A673 (cell line): ENCODE results near the gene PTK7. TPM values are rescaled to one million over a fixed set of nuclear protein-coding genes. Genes with fewer than 3 reads are reported as not detected.

Source experiments
- BruUV-seq: library from RNA; stranded (reverse); fragments of 400-500 nt; replicated peaks from 2 replicates; lab custom pipeline; 2021; lab: Mats Ljungman, UMichigan
- CTCF ChIA-PET: fragments of 300-600 bp; sonication (Branson Sonifier 250); formaldehyde crosslinking; loops from one replicate; lab custom pipeline; 2022; ENCODE audit warnings: antibody characterized with exemption; lab: Charles Lee
- POLR2A ChIA-PET: fragments of 300-600 bp; sonication (Branson Sonifier 250); formaldehyde crosslinking; loops from one replicate; lab custom pipeline; 2022; ENCODE audit warnings: antibody characterized with exemption; ENCODE audit not compliant: low non-redundant PET; lab: Charles Lee
- DNase-seq: peaks from one replicate; pipeline ENCODE4 v3.0.0-alpha.2; 2015; ENCODE audit warnings: low spot score
- H3K27ac ChIP-seq: fragments of 200-600 bp; sonication (generic); 2 replicates; pipeline ENCODE4 v1.5.1; 2016; ENCODE audit warnings: mixed run types, low read depth, mild to moderate bottlenecking, mixed read lengths, antibody characterized with exemption, low read length; ENCODE audit not compliant: poor library complexity, severe bottlenecking
- H3K27me3 ChIP-seq: fragments of 200-600 bp; sonication (generic); replicated peaks from 2 replicates; pipeline ENCODE4 v1.6.1; 2017; ENCODE audit warnings: mixed run types, low read depth, mild to moderate bottlenecking, mixed read lengths, antibody characterized with exemption, low read length; ENCODE audit not compliant: insufficient read depth, poor library complexity
- H3K36me3 ChIP-seq: fragments of 200-600 bp; sonication (generic); 2 replicates; pipeline ENCODE4 v1.6.1; 2016; ENCODE audit warnings: mixed run types, mild to moderate bottlenecking, mixed read lengths, antibody characterized with exemption, low read length; ENCODE audit not compliant: insufficient read depth, poor library complexity, severe bottlenecking
- H3K4me1 ChIP-seq: fragments of 200-600 bp; sonication (generic); 2 replicates; pipeline ENCODE4 v1.6.1; 2017; ENCODE audit warnings: mixed run types, mild to moderate bottlenecking, mixed read lengths, antibody characterized with exemption, low read length; ENCODE audit not compliant: insufficient read depth, poor library complexity, severe bottlenecking
- H3K4me3 ChIP-seq: fragments of 200-600 bp; sonication (generic); 2 replicates; pipeline ENCODE4 v1.5.1; 2016; ENCODE audit warnings: low read depth, mixed run types, mild to moderate bottlenecking, mixed read lengths, low read length; ENCODE audit not compliant: poor library complexity, severe bottlenecking
- H3K9me3 ChIP-seq: fragments of 200-600 bp; sonication (generic); 2 replicates; pipeline ENCODE4 v1.6.1; 2016; ENCODE audit warnings: mixed run types, low read depth, mild to moderate bottlenecking, mixed read lengths, antibody characterized with exemption, low read length; ENCODE audit not compliant: poor library complexity, severe bottlenecking
- EZH2 ChIP-seq: fragments of 200-600 bp; sonication (generic); IDR thresholded peaks from 2 replicates; pipeline ENCODE4 v1.6.1; 2017; ENCODE audit warnings: borderline replicate concordance, low read depth, mild to moderate bottlenecking, mixed read lengths, antibody characterized with exemption, low read length; ENCODE audit not compliant: poor library complexity, severe bottlenecking
- intact Hi-C: fragments of 100-400 bp; cut with micrococcal nuclease; formaldehyde crosslinking; loops from one replicate; pipeline ENCODE4 v1.10.0; 2022; ENCODE audit not compliant: unreplicated experiment
- total RNA-seq: library from RNA; stranded (reverse); gene quantifications from 2 replicates; pipeline ENCODE4 v1.2.3, GENCODE V29; 2021
- TF ChIP-seq, protein P1 (sequence below): fragments of 300-800, 200-600 bp; sonication (generic); conservative IDR thresholded peaks from 2 replicates; pipeline ENCODE4 v1.5.1; 2017; ENCODE audit warnings: low read depth, mild to moderate bottlenecking, antibody characterized with exemption, low read length, moderate library complexity, mixed read lengths

PTK7 gene
- total RNA-seq, 1 experiment from 2014 or later: 84.5 TPM

DNA sequence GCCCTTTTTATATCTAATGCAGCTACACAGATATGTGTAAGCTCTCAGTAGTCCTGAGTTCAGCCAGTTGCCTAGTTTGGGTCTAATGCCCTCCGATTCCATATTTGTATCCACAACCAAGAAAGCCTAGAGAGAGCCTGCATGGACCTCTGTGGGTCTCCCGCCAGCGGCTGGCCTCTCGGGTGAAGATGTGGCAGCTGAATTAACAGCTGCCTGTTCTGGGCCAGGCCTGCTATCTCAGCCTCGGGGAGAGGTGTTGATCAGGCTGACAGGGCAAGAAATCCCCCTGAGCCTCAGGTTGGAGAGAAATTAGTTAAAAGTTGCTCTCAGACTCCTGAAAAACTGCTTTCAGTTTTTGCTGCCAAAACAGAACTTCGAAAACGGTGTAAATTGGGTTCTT lies 19.8 kb downstream of the PTK7 start:
- TF ChIP-seq EZH2: no peak
- TF ChIP-seq, protein P1, sequence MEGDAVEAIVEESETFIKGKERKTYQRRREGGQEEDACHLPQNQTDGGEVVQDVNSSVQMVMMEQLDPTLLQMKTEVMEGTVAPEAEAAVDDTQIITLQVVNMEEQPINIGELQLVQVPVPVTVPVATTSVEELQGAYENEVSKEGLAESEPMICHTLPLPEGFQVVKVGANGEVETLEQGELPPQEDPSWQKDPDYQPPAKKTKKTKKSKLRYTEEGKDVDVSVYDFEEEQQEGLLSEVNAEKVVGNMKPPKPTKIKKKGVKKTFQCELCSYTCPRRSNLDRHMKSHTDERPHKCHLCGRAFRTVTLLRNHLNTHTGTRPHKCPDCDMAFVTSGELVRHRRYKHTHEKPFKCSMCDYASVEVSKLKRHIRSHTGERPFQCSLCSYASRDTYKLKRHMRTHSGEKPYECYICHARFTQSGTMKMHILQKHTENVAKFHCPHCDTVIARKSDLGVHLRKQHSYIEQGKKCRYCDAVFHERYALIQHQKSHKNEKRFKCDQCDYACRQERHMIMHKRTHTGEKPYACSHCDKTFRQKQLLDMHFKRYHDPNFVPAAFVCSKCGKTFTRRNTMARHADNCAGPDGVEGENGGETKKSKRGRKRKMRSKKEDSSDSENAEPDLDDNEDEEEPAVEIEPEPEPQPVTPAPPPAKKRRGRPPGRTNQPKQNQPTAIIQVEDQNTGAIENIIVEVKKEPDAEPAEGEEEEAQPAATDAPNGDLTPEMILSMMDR: no peak
- ChIA-PET POLR2A (interaction anchor here (0.6 kb wide), 1 partner anchor 119 kb away, joined by 4 read pairs; no protein-coding TSS in a partner anchor), CTCF (no interaction called here)
- Histone ChIP-seq H3K9me3 (no peaks in the 10 kb centered on the region), H3K36me3 (no peaks in the 10 kb centered on the region), H3K4me3 (no peak overlapping the region), H3K27me3 (no peaks in the 10 kb centered on the region), H3K27ac (peak overlapping the region; percentile 58), H3K4me1 (peaks cover 12% of the 10 kb centered on the region)
- no TSS peak for BruUV-seq
- intact Hi-C loops: no loop called here
- no peak for DNase-seq

DNA sequence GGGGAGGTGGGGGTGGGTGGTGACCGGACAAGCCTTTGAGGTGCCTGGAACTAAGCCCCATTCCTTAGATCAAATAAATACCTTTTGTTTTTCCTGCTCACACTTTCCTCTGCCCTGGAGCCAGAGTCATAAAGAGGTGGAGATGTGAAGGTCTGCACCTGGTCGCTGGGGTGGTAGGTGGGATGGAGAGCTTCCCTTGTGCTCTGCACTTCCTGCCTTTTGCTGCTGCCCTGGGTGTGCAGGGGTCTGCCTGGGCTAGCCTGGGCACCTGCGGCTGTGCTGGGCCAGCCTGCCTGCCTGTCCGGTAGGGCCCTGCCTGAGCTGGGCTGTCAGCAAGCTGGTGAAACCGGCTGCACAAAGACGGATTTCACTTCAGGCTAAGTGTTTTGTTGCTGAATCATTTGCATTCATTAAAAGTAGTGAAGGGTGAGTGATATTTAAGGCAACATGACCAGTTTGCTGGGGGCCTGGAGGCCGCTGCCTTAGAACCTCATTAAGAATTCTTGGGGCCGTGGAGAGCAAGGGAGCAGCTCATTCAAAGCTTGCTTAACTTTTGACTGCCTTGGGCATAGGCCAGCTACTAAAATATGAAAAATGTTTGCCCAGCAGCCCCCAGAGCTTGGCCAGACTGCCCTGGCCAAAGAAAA lies 20.5 kb downstream of the PTK7 start:
- H3K4me3 ChIP-seq: no peak overlapping the region
- H3K36me3 ChIP-seq: no peaks in the 10 kb centered on the region
- POLR2A ChIA-PET: interaction anchor here (0.5 kb wide), 1 partner anchor 9 kb away, joined by 3 read pairs; no protein-coding TSS in a partner anchor
- intact Hi-C loops: no loop called here
- H3K4me1 ChIP-seq: peaks cover 9% of the 10 kb centered on the region
- CTCF ChIA-PET: no interaction called here
- no peaks in the 10 kb centered on the region for H3K27me3 ChIP-seq
- no peaks in the 10 kb centered on the region for H3K9me3 ChIP-seq
- peak overlapping the region; percentile 58 for H3K27ac ChIP-seq
- BruUV-seq: no TSS peak
- TF ChIP-seq EZH2: no peak
- TF ChIP-seq, protein P1: no peak
- peak; percentile 37 for DNase-seq

DNA sequence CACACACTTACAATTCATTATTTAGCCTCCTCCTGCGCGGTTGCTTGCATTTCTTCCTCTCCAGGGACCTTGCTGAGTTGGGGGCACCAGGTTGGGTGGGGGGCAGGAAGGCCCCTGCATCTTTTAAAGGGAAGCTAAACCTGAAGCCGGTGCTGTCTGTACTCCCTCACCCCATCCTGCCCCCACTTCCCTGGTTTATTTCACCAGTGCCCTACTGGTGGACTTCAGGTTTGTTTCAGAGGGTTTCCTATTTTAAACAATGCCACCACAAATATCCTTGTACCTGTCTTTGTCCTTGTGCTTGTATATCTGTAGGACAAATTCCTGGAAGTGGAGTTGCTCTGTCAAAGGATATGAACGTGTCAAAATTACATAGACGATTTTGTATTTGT lies 21.0 kb downstream of the PTK7 start:
- TF ChIP-seq, protein P1: no peak
- TF ChIP-seq EZH2: no peak
- H3K27ac ChIP-seq: peak overlapping the region; percentile 58
- POLR2A ChIA-PET: interaction anchor here (0.5 kb wide), 1 partner anchor 8 kb away, joined by 3 read pairs; no protein-coding TSS in a partner anchor

More for the DNA sequence above, 21.0 kb downstream of the PTK7 start:
- no TSS peak for BruUV-seq
- Histone ChIP-seq H3K27me3 (no peaks in the 10 kb centered on the region), H3K4me3 (no peak overlapping the region), H3K36me3 (no peaks in the 10 kb centered on the region), H3K9me3 (no peaks in the 10 kb centered on the region), H3K4me1 (peaks cover 9% of the 10 kb centered on the region)
- DNase-seq: no peak
- intact Hi-C loops: no loop called here
- CTCF ChIA-PET: no interaction called here
